ENCODE measurements around the gene TRIM34.

GRCh38 chr11:5622802-5623201 is 2.0 kb upstream of the TRIM34 start:
- TF ChIP-seq CTCF (IDR thresholded peaks at IDR 0.05) (no peak), POLR2A (IDR thresholded peaks at IDR 0.05) (no peak)

Data from testis (tissue), 2 donors.